GM19035 (cell line): ENCODE measurements around the gene ZNF536.
"Not testable (repeated sequence)": the region's sequence is repeated elsewhere in the genome, so short reads cannot be mapped to it uniquely, and the experiment has no call there.

ENCODE experiments used
- ATAC-seq: cut with Tn5 transposase; IDR thresholded peaks from one replicate; pipeline ENCODE4 v1.9.1; 2021; ENCODE audit not compliant: unreplicated experiment

Gene ZNF536

DNA sequence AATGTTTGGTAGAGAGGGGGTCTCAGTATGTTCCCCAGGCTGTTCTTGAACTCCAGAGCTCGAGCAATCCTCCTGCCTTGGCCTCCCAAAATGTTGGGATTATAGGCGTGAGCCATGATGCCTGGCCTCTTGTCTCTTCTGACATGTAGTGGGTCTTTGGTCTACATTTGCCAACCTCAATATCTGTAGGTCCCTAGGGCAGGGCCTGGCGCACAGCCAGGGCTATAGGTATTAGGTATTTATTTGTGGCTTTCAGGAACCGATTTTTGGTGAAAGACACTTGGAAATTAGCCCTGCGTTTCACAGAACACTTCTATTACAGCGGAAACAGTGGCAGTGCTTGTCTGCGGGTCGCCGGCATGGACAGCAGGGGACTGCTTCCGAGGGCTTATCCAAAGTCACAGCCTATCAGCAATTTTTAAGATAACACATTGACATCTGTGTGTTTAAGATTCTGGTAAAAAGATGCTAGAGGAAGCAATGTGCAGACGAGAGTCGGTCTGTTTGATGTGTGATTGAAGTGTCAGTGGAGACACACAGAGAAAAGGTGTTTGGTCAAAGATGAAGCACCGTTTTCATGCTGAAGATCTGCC lies 14.5 kb downstream of the ZNF536 start:
- ATAC-seq, result no peak

DNA sequence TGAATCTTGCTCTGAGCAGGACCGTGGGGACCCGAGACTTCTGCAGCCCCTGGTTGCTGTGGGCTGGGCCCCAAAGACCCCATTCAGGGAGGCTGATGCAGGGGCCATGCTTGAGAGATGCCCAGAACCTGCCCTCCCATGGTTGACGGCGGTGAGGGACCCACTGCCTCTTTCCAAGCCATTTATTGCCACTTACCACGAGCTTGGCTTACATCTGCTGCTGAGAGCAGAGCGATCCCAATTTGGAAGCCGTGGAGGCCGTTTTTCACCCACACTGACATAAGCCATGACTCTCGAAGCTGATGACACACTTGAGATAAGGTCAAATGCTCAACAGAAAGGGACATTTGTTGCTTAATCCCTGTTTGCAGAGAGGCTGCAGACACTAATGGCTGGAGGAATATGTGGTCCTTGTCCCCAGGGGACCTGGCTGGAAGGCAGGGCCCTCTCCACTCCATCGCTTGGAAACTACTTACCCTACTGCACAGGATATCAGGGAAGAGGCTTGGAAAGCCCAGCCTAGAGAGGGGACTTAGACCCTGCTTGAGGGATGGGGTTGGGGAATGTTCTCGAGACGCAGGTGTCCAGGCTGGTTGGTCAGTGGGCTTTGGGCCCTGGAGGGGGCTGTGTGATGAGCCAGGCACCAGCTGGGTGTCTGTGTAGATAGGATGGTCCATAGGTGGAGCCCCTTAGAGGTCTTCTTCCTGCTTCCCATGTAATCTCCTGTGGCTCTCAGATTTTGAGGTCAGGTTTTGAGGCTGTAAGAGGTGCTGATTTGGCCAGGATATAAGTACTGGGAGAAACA lies 15.3 kb downstream of the ZNF536 start:
- no peak for ATAC-seq

DNA sequence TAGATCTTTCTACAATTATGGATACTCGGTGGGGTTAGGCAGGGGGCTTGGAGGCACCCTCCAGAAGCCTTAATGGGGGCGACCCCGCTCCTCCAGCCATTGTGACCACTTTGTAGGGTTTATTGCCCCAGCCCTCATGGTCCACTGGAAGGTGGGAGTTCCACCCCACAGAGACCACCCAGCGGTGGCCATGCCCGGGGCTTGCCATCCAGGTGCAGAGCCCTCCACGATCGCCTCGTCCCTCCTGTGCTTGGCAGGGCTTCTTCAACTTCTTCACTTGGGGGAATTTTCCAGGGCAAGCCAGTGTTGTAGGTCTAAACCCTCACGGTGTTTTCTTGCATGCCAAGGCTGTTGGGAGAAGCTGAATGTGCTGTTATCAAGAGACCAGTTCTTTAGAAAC lies 16.1 kb downstream of the ZNF536 start:
- ATAC-seq, result no peak

DNA sequence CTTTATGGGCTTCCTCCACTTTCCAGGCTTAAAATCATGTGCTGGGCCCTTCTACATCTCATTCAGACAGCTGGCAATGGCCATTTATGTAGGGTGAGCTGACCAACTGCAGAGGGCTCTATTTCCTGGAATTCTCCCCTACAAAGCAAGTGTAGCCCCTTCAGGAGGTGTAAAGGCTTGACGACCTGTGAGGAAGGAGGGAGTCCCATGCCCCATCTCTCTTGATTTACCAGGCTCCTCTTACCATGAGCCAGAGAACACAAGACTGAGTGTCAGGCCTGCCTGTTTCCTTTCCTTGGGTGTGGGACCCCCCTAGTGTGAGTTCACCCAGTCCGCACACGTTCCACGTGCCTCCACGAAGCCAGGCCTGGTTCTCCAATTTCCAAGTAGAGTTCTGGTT lies 16.6 kb downstream of the ZNF536 start:
- ATAC-seq, result no peak

DNA sequence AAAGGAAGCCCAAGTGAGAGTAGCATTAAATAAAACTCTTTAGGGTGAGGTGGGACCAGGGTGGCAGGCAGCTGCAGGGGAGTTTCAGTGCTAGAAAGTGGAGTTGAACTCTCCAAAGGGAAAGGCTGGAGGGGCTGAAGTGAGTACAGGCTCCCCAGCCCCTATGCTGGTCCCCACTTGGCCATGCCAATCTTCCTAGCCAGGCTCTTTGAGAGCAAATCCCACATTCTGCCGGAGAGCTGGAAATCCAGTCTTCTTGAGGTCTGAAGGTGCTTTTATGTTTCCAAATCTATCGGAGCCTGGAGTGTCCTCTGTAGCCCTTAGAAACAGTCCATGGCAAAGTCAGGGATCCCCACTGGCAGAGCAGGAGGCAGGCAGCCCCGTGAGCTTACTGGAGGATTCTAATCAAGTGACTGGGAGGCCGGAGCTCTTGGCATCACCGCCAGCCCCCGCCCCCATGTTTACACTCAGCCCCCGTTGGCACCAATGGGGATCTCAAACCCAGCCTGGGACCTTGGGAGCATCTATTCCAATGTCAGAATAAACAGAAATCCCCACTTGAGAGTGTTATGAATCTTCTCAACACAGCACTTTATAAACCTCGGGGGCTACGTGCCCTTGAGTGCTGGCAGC lies 18.3 kb downstream of the ZNF536 start:
- ATAC-seq, result no peak

DNA sequence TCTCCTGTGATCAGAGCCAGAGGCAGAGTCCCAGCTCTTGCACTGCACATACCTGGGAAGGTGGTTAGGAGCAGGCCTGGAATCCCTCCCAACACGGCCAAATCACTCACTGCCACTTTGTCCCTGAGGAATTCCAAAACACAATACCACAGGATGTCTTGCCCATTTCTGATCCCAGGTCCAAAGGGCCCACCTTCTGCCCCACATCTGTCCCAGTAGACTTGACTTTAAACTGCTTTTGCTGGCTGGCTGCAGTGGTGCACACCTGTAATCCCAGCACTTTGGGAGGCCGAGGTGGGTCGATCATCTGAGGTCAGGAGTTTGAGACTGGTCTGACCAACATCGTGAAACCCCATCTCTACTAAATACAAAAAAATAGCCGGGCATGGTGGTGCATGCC lies 18.9 kb downstream of the ZNF536 start:
- no peak for ATAC-seq

DNA sequence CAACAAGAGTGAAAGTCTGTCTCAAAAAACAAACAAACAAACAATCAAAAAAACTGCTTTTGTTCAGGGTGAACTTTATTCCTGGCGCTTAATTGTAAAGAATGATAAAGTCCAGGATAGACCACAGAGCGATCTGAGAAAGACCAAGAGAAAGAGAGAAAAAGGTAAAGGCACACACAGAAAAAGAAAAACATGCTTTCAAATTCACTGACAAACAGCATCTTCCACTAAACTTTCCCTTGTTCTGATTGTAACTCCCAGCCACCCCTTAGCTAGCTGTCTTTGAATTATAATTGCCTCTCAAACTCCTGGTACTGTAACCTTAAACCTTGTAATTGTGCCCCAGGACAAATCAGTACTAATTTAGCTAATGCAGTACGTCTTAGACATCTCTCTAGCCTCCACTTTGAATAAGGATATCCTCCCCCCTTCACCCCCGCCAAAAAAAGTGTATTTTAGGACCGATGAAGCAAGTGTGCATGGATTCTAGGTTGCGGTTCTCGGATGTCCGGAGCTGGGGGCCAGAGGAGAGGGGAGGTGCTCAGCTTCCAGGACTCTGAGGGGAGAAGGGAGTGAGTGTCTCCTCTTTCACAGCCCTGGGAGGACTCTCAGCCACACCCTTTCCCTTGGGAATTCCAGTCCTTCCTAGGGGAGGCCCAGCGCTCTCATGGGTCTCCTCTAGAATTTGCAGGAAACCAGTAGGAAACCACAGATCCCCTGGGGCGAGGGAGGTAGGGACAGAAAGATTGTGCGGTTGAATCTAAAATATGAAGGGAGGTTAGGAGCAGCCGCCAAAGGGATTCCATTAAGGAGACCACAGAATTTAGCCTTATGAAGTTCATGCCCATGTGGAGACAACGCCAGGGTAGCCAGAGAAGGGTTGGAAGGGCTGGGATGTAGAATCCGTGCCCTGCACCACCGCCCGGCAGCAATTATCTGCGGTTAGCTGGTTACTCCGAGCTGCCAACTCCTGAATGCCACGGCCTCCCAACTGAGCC lies 19.7 kb downstream of the ZNF536 start:
- ATAC-seq, result no peak

DNA sequence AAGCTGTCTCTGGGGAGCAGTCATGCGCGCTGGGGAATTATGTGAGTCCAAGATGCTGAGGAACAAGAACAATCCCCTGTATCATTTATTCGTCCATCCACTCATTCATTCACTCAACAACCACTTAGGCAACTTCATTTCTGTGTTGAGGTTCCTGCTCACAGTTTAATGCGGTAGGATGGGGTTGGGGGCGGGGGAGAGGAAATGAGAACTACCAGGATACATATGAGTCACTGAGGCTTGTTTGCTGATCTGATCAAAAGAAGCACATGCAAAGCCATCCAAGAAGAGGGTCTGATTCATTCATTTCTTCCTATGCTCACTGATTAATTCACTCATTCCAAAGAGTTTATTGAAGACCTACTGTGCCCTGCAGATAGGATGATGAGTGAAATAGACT lies 20.9 kb downstream of the ZNF536 start:
- ATAC-seq, result no peak

DNA sequence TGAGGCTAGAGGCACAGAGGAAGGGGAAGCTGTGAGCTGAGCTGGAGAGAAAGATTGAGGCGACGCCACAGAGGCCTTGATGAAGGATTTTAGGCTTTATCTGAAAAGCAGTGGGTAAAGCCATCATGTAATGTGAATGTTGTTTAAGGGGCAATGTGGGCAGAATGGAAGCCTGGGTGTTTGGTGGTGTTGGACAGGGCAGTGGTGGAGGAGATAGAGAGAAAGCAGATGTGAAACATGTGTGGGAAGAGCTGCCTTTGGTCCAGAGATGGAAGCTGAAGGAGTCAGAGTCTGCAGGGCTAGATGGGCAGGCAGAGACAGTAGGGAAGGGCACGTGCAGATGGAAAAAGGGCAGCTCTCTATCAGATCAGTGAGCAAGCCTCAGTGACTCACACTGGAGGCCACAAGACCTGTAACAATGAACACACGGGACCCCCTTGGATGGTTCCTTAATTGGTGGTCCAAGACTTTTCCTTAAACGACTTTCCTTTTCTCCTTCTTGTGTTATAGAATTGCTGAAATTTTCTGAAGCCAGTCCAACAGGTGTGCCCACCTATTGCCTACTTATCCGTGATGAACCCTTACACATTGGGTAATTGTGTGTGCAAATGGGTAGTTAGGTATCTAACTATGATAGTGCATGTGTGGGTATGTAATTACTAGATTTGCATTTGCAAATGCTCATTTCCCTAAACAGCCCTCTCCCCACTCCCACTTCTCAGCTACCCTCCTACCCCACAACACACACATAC lies 21.7 kb downstream of the ZNF536 start:
- no peak for ATAC-seq

DNA sequence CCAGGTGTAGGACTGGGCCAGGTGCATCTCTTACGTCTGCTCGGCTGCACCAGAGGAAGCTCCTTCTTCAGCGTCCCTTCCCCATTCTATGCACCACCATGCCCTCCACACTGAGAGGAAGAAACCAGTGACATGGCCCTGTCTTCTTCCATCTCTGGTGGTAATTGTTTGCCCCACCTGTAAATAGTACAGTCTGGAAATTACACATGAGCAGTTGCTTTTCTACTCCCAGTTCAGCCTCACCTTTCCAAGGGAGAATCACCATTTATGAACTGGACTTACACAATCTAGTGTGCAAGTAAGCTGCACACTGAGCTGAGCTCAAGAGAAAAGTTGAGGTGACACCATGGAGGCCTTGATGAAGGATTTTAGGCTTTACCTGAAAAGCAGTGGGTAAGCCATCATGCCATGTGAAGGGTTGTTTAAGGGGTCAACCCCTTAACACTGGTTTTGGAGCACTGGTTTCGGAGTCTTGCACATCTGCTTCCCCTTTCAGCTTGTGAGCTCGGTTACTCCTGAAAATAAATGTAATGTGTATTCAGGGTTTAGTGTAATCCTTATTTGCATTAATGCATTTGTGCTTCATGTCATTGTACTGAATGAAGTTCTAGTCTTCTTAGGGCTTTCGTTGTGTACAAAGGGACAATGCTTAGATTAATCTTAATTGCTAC lies 22.4 kb downstream of the ZNF536 start:
- ATAC-seq, result no peak

DNA sequence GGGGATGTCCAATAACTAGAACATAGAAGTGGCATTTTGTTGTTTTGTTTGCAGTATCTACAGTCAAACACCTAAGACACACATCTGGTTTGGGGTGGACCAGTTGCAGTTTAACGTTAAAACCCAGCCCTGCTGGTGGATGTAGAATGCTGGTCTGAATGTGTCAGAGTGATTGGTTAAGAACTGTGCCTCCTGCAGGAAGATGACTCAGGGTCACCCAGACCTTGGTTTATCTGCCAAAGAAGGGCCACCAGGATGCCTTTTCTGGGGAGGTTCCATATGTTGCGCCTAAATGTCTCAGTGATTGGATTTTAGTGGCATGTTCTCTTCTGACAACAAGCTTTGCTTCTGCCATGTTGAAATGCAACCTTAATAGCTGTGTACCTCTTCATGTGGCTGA lies 23.1 kb downstream of the ZNF536 start:
- ATAC-seq, result no peak

DNA sequence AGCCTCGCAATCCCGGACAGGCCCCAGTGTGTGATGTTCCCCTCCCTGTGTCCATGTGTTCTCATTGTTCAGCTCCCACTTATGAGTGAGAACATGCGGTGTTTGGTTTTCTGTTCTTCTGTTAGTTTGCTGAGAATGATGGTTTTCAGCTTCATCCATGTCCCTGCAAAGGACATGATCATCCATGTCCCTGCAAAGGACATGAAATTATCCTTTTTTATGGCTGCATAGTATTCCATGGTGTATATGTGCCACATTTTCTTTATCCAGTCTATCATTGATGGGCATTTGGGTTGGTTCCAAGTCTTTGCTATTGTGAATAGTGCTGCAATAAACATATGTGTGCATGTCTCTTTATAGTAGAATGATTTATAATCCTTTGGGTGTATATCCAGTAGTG lies 26.4 kb downstream of the ZNF536 start:
- not testable (repeated sequence) for ATAC-seq

DNA sequence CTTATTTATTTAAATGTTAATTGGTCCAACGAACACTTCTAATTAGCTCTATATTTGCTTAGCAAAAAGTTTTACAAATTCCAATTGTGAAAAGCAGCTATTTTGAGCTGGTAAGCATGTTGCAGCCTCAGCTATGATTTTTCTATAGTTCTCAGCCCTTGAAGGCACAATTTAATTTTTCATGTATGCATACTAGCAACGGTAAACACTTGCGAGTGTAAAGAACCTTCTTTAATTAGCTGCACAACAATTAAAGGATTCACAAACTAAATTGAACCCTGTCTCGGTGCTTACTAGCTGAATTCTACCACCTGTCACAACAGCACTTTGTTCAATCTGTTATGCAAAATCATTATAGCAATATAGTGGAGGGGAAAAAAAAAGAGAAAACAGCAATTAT lies 29.8 kb downstream of the ZNF536 start:
- no peak for ATAC-seq

DNA sequence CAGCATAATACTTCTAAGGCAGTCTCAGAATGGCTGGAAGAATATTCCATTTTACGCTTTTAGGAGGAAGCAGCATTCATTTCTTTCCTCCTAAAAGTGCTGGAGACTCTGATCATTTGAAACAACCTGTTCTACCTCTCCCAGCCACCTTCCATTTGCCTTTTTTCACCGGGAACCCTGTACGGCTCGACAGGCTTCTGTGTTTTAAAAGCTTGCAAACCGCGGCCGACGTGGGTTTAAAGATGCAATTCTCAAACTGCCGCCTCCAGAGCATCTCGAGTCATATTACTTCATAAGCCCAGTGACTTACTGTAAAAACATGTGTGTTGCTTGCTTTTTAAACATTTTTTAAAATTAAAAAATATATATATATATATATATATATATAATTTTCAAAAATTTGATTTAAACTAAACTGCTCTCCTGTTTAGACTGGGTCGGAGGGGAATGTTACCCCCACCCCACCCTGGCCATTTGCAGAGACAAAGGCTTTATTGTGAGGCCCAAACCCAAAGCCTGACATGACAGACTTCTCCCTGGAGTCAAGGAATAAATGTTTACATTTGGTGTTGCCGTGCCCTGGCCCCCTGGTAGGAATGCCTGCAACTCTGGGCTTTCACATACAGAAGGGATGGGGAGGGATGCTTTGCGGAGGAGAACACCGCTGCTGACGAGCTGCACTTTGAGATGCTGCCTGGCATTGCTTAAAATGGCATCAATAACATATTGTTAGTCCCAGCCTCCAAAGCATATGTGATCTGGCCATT lies 30.4 kb downstream of the ZNF536 start:
- ATAC-seq, result no peak

DNA sequence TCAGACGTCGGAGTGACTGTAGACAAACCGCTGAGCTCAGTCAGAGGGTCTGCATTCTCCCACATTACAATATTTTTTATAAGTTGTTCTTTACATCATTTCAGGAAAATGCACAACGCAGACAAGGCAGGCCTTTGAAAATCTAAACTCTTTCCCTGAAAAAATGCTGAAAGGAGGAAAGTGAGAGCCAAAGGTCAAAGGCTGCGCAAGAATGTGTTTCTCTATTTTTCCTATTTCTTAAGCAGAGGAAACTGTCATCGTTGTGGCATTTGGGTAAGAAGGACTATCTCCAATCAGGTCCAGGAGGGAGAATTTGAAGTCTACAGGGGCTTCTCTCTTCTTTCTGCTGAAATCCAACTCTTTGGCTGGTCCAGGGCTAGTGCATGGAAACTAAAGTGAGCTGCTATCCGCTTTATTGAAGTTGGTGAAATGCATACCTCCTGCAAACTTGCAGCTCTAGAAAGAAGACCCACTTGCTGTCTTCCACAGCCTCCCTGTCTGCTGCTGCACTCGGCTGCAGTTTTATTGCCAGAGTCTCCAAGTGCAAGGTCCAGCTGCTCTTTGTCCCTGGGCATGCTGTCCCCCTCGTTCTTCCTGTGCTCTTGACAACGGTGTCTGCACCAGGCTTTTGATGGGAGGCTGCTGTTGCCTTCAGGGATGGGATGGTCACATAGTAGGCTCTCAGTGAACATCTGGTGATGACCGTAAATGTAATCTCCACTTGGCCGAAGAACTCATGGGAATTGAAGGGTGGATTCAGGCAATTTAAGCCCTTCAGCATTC lies 31.2 kb downstream of the ZNF536 start:
- ATAC-seq, result no peak

DNA sequence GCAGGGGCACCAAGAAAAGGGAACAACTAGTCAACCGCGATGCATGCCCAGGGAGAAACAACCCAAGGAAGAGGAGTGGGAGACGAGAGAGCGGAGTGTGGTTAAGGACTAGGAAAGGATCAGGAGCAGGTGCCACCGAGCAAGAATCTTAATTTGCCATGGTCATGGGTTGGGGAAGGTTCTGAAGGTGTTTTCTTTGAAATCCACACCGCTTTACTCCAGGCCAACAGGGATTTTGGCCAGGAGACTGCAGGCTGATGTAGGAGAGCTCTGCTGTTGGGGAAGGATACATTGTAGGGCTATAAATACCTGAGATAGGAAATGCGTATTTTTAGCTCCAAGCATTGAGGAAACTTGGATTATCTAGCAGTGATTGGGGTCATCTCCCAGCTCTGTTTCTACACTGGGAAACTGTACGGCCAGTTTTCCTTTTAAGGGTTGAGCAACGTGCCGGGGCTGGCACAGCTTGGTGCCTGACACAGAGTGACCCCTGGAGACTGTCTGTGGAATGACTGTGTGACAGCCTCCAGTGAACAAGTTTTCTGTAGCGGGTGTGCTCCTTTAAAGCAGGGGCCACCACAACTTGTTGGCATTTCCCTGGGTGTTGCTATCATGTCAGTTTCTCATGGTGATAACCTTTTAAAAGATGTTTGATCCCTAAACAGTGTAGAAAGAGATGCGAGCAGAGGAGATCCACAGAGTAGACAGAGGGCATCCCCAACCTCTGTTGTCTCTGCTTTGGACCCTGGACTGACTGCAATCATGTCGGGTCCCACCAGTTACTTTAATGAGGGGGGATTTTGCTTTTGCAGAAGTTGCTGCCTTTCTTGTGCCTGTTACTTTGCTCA lies 34.3 kb downstream of the ZNF536 start:
- ATAC-seq, result no peak

DNA sequence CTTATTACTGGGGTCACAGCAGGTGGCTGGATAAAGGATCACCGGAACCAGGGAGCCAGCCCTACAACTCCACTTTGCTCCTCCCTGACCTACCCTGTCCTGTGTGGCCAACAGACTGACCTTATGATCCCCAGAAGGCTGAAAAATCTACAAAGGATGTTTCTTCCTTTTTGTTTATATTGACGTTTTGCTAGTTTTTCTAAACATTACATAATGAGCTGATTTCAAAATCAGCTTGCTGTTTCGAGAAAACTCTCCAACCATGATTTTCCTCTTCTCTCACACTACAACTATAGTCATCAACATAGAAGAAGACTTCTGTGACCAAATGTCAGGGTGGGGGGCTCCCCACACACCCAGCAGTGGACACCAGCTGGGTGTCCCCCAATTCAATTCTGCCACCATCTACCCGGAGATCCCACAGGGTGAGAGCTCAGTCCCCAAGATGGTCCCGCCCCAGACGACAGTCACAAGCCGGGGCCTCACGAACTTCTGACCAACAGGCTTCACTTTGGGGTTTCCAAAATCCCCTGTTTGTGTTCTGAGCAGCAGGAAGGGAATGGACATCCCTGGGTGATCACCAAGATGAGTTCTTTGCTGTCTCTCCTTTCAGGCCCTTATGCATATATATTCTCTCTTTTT lies 35.0 kb downstream of the ZNF536 start:
- no peak for ATAC-seq
